ENCODE measurements around the gene NTSR1.

Gene NTSR1

DNA sequence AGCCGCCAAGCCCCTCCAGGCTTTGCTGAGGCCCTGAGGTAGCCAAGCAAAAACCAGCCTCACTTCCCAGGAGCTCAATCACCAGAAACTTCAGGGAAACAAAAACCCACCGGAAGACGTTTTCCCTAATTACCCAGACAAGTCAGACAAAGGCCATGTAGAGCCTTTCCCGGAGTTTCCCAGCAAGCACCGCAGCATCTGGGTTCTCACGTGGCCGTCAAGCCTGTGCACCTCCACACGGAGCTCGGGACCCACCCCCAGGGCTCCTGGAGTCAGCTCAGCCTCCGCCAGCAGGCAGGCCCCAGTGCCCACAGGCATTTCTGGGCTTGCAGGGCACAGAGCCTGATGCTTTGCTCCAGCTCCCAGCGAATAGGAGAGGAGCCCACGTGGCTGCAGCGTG lies 77.5 kb downstream of the NTSR1 start:
- TF ChIP-seq CTCF (IDR thresholded peaks at IDR 0.05; ENCODE audit: low read depth, low read length), result no peak
- Histone ChIP-seq H3K4me3 (ENCODE audit: low read depth, low read length) (no peak overlapping the region), H3K27ac (no peak overlapping the region), H3K9me3 (ENCODE audit: severe bottlenecking) (no peaks in the 10 kb centered on the region), H3K36me3 (no peaks in the 10 kb centered on the region), H3K27me3 (ENCODE audit: insufficient read depth, low read depth, severe bottlenecking) (no peaks in the 10 kb centered on the region)
- no peak for DNase-seq

DNA sequence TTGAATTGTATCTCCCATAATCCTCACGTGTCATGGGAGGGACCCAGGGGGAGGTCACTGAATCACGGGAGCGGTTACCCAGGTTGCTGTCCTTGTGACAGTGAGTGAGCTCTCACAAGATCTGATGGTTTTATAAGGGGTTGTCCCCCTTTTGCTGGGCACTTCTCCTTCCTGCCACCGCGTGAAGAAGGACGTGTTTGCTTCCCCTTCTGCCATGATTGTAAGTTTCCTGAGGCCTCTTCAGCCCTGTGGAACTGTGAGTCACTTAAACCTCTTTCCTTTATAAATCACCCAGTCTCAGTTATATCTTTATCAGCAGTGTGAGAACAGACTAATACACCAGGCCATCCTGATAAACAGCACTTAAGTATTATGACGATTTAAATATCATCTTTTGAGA lies 78.7 kb downstream of the NTSR1 start:
- DNase-seq, result no peak
- H3K4me3 ChIP-seq (ENCODE audit: low read depth, low read length), result no peak overlapping the region
- no peaks in the 10 kb centered on the region for H3K27me3 ChIP-seq (ENCODE audit: insufficient read depth, low read depth, severe bottlenecking)
- no peak for TF ChIP-seq CTCF (IDR thresholded peaks at IDR 0.05; ENCODE audit: low read depth, low read length)
- no peaks in the 10 kb centered on the region for H3K9me3 ChIP-seq (ENCODE audit: severe bottlenecking)
- H3K27ac ChIP-seq, result no peak overlapping the region
- no peaks in the 10 kb centered on the region for H3K36me3 ChIP-seq

- no peak overlapping the region for H3K27ac ChIP-seq
- no peaks in the 10 kb centered on the region for H3K36me3 ChIP-seq
- DNase-seq, result no peak
- no peak overlapping the region for H3K4me3 ChIP-seq (ENCODE audit: low read depth, low read length)
- no peaks in the 10 kb centered on the region for H3K9me3 ChIP-seq (ENCODE audit: severe bottlenecking)
- no peak for TF ChIP-seq CTCF (IDR thresholded peaks at IDR 0.05; ENCODE audit: low read depth, low read length)
- H3K27me3 ChIP-seq (ENCODE audit: insufficient read depth, low read depth, severe bottlenecking), result no peaks in the 10 kb centered on the region
Measured at GRCh38 chr20:62787866-62788265, 79.2 kb downstream of the NTSR1 start.

DNA sequence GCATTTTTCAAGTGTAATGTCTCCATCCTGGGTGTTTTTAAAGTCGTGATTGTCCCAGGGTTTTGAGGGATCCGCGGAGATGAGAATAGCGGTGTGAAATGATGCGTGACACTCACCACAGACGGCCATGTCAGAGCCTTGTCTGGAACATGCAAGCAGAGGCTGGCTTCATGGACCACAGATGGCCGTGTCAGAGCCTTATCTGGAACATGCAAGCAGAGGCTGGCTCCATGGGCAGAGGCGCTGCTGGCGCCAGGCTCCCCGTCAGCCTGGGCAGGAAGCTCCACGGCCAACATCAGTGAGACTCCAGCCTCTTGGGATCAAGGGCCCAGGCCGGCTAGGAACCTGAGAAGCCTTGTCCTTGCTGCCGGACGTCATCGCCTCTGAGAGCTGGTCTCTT lies 80.0 kb downstream of the NTSR1 start:
- DNase-seq, result no peak
- Histone ChIP-seq H3K27me3 (ENCODE audit: insufficient read depth, low read depth, severe bottlenecking) (no peaks in the 10 kb centered on the region), H3K27ac (no peak overlapping the region), H3K36me3 (no peaks in the 10 kb centered on the region), H3K4me3 (ENCODE audit: low read depth, low read length) (no peak overlapping the region), H3K9me3 (ENCODE audit: severe bottlenecking) (no peaks in the 10 kb centered on the region)
- no peak for TF ChIP-seq CTCF (IDR thresholded peaks at IDR 0.05; ENCODE audit: low read depth, low read length)

DNA sequence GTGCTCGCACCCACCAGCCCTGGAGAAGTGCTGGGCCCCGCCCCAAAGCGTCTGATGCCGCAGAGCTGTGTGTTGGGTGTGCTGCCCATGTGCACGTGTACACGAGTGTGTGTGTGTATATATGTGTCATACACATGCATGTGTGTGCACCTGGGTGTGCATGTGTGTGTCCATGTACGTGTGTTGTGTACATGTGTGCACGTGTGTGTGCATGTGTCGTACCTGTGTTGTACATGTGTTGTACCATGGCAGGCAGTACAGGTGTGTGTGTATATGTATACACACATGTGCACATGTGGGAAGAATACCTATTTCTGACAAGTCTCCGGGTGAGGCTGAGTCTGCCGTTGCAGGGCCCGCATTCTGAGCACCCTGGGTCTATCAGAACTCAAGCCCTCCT lies 81.4 kb downstream of the NTSR1 start:
- H3K27ac ChIP-seq, result no peak overlapping the region
- no peak for TF ChIP-seq CTCF (IDR thresholded peaks at IDR 0.05; ENCODE audit: low read depth, low read length)
- no peaks in the 10 kb centered on the region; the same call in 1 of the 2 replicates for H3K36me3 ChIP-seq
- H3K9me3 ChIP-seq (ENCODE audit: severe bottlenecking), result no peaks in the 10 kb centered on the region
- H3K4me3 ChIP-seq (ENCODE audit: low read depth, low read length), result no peak overlapping the region
- no peak for DNase-seq
- H3K27me3 ChIP-seq (ENCODE audit: insufficient read depth, low read depth, severe bottlenecking), result no peaks in the 10 kb centered on the region
